GM18498 (cell line): ENCODE measurements around the gene PAGE5.

Source experiments
- ATAC-seq: cut with Tn5 transposase; IDR thresholded peaks from one replicate; pipeline ENCODE4 v1.9.1; 2021; ENCODE audit warnings: mild to moderate bottlenecking, moderate library complexity; ENCODE audit not compliant: unreplicated experiment

Gene PAGE5, protein sequence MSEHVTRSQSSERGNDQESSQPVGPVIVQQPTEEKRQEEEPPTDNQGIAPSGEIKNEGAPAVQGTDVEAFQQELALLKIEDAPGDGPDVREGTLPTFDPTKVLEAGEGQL

DNA sequence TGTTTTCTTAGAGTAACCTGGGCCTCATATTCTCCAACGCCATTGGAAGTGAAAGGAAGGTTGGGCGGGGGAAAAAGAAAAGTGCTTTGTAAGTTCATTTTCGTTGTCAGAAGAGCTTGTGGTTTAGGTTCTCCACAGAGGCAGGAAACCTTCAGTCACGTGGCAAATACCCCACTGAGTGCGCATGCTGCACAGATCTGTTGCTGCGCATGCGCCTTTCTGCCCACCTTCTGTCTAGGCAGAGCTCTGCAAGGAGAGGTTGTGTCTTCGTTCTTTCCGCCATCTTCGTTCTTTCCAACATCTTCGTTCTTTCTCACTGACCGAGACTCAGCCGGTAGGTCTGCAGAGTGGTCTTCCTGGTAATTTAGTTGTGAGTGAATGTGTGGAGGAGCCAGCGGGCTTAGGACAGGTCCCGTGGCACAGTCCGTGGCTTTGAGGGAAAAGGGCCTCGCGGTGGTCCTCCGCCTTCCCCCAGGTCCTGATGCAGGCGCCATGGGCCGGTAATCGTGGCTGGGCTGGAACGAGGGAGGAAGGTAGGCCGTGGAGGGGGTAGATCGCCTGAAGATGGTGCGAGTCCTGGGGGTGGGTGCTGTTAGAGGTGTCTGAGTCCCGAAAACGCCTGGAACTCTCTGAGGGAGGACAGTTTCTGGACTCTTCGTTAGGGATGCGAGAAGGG lies at the start of gene PAGE5:
PAGE5 (plus strand) TSS at position 228 of the 676 bp plus-strand sequence. CDS start 1,037 bp downstream, outside the sequence.
- ATAC-seq = no peak

DNA sequence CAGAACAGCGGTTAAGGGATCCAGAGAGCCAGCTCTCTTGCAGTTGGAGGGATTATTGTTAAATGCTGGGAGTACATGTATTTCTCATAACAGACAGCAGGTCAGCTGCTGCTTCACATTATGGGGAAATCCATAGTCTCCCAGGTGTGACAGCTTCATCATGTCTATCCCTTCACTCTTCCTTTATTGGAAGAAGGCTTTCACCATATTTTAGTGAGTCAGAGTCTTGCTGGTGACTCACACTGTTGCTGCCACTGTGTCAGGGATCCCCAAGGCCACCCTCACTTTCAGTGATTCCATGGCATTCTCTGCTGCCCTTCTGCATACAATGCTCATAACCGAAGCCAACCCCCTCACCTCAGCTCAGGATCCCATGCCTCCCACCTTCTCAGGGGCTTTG lies 32.9 kb upstream of the PAGE5 start:
- no peak for ATAC-seq

DNA sequence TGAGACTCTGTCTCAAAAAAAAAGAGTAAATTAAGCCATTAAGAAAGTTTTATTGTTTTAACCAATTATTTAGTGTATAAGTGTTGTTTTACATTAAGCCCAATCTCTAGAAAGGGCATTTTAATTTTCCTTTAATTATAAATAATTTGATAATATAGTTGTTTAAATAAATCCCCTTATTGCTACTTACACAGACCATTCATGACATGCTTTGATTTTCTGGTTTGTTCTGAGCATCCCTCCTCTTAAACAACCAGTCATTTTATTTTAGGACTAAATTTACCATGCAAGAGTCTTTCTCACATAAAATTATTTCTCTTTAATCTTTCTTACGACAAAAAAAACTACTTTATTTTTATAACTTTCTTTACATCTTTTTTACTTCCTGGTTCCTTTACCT lies 23.5 kb upstream of the PAGE5 start:
- ATAC-seq = no peak

DNA sequence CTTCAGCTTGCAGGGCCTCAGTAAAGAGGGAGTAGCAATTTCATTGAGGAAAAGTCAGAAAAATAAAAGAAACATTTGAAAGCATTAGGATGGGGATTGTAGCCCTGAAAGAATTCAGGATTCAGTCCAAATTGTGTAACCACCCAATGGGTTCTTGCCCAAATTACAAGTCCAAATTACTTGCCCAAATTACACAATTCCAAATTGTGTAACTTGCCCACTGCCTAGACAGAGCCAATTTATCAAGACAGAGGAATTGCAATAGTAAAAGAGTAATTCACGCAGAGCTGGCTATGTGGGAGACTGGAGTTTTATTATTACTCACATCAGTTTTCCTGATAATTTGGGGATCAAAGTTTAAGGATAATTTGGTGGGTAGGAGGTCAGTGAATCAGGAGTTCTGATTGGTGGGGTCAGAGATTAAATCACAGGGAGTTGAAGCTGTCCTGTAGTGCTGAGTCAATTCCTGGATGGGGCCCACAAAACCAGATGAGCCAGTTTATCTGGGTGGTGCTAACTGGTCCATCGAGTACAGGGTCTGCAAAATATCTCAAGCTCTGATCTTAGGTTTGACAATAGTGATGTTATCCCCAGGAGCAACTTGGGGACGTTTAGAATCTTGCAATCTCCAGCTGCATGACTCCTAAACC lies 18.1 kb upstream of the PAGE5 start:
- ATAC-seq = no peak

DNA sequence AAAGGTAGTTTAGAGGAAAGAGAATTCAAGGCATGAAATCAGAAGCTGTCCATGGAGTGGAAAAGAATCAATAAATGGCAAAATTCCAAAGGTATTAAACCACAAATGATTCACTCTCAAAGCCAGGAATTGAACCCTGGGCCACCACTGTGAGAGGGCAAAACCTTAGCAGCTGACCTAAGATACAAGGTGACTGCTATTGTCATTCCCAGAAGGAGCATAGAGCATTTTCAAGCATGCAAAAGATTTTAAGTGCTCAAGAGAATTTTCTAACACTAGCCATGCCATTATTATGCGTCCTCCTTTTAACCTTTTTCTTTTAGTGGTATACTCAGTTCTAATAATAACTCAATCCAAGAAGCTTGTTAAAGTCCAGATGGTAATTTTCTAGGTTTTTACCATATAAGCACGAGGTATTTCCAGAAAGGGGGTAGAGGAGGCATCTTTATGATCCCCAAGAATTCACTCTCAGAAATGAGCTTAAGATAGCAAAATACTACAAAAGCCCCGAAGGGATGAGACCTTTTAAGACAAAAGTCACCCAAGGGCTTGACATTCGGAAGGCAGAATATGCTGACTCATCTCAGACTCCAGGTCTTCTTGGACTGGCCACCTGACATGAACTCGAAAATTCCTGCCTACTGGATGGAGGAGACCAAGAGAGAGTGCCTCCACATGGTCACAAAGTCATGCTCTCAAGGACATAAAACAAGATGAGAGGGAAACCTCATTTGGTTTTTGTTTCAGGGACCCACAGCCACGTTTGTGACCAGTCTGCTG lies 13.8 kb upstream of the PAGE5 start:
- no peak for ATAC-seq

DNA sequence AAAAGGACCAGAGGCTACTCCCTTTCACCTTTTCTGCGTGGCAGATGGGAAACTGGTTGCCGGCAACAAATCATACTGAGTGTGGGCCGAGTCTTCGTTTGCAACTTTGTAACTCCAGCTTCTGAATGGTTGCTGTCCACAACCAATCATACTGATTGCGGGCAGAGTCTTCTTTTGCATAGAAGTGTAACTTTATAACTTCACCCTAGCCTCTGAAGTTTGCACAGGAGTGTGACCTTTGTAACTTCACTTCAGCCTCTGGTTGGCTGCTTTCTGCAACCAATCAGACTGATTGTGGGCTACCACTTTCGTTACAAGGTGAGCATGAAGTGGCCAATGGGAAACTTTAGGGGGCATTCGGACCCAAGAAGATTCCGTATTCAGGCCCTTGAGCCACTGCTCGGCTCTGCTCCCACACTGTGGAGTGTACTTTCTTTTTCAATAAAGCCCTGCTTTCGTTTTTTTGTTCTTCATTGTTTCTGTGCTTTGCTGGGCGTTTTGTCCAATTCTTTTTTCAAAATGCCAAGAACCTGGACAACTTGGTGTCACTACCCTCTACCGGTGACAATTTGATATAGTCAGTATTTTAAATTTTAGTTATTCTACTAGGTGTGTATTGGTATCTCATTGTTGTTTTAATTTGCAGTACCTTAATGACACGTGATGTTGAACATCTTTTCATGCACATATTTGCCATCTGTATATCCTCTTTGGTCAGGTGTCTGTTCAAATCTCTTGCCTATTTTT lies 9.0 kb upstream of the PAGE5 start:
- ATAC-seq = no peak

DNA sequence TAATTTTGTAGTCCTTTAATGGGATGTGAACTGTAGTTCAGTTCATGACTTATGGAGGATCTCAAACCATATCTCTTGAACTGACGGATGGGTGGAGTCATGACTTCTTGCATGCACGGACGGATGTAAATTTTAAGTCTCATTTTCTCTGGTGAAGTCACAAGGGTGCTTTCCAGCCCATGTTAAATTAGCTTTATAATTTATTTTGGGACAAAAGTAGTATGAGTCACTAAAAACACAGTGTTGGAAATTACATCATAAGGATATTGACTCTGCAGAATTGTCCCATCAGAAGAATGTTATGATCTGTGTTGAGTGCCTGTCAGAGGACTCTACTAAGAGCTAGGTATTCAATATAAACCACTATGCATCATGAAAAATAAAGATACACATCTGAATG lies 6.8 kb upstream of the PAGE5 start:
- no peak for ATAC-seq

DNA sequence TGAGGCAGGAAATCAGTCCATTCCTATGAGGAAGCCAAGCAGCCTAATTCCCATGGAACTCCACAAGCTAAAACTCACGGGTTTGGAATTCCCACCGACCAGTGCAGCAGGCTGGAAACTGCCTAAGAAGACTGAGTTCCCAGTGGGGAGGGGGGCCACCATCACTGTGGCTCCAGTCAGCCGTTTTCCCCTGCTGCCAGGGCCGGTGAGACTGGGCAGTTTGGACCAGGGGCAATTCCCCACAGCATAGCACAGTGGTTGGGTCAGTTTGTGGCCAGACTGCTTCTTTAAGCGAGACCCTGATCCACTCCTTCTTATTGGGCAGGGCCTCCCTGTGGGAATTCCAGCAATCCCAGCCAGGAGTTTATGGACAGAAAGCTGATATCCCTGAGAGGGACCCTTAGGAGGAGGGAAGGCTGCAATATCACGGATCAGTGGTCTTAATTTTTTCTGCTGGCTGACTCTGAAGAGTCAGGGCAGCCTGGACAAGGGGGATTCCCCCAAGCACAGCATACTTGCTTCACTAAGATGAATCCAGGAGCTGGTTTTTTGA lies 20.7 kb downstream of the PAGE5 start:
- ATAC-seq = no peak

DNA sequence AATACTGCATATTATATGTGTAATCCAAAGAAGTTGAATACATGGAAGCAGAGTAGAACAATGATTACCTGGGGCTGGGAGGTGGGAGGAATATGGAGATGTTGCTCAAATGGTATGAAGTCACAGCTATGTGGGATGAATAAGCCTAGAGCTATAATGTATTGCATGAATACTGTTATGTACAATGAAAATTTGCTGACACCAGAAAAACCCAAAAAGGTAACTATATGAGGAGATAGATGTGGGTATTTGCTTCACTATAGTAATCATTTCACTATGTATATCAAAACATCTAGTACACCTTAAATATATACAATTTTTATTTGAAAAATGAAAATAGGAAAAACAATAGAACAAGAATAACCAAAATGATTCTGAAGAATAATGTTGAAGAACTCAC lies 33.4 kb downstream of the PAGE5 start:
- no peak for ATAC-seq

DNA sequence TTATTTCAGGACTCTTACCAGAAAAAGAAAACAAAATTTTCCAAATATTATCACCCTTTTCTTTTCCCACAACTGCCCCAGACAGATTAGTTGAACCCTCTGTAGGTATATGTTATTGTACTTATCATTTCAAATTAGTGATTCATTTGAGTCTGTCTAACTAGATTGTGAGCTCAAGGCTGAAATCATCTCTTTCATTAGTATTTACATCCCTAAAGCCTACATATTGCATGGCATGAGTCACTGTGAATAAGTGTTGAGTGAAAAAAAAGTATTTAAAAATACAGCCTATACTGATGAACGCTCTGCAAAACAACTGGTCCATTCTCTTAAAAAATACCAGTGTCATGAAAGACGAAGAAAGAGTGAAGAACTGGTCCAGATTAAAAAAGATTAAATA lies 40.7 kb downstream of the PAGE5 start:
- ATAC-seq = no peak

DNA sequence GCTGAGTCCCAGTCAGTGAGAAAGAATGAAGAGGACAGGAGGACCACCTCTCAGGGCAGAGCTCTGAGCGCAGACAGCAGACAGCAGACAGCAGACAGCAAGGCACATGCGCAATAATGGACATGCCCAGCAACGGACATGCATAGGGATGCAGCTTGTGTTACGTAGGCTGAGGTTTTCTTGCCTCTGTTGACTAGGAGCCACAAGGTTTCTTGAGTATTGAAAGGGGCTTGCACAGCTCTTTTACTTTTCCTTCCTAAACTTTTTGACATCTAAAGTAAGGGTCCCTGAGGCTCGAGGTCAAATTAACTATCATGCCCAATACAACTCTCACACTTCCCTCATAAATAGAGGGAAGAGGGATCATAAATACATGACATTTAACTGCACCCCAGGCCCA lies 44.7 kb downstream of the PAGE5 start, which contains the start of gene PAGE3:
PAGE3 (minus strand) TSS at position 101 of the 400 bp plus-strand sequence. CDS start 1,013 bp downstream, outside the sequence.
- ATAC-seq = no peak
